ENCODE results near the gene PPP1R37. TPM values are rescaled to one million over a fixed set of nuclear protein-coding genes. Genes with fewer than 3 reads are reported as not detected.

Gene PPP1R37
- total and polyA plus RNA-seq, 2 of the 13 experiments (the other 11 are each of a cell fraction or from before 2014, with no cell fraction given) = 9.0 to 14.3 TPM

DNA sequence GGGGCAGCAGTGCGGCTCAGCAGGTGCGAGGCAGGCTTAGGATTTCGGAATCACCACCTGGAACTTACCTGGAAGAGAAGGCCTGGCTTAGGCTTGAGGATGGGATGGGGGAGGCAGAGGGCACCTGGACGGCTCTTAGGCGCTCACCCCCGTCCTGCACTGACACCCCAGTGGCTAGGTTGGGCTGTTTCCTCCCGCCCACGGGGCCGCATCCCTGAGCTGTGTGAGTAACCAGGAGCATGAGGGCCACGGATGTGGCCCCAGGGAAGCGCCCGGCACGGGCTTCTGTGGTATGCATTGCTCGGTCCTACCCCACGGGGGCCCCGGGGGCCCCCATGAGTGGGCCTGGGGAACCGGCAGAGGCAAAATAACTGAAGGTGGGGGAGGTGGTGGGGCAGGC lies 70.2 kb downstream of the PPP1R37 start:
- Histone ChIP-seq H3K4me2 (ENCODE audit: low read depth, low read length) (no peak overlapping the region), H3K9me3 (ENCODE audit: low read length) (no peaks in the 10 kb centered on the region), H2AFZ (ENCODE audit: low read length) (no peak overlapping the region), H3K9ac (ENCODE audit: insufficient read depth, low read depth, low read length) (no peak overlapping the region), H3K4me3 (replicated peaks in 1 of 3; ENCODE audit: insufficient read depth in 1 of 3, low read depth in 2 of 3, low read length in 3 of 3) (no peak overlapping the region), H3K36me3 (replicated peaks in 1 of 2; ENCODE audit: control insufficient read depth in 1 of 2, insufficient read depth in 2 of 2, low read length in 2 of 2) (no peaks in the 10 kb centered on the region), H3K27ac (ENCODE audit: extremely low read length, insufficient read depth, low read length) (no peak overlapping the region), H4K20me1 (ENCODE audit: insufficient read depth, low read length) (no peaks in the 10 kb centered on the region), H3K4me1 (ENCODE audit: insufficient read depth, low read length) (peaks cover 91% of the 10 kb centered on the region), H3K27me3 (ENCODE audit: control insufficient read depth in 1 of 2, insufficient read depth in 2 of 2, low read length in 2 of 2) (peaks cover 12 to 36% of the 10 kb centered on the region in 2 experiments; a peak in 4 of 5 replicates), H3K79me2 (ENCODE audit: insufficient read depth, low read length) (no peaks in the 10 kb centered on the region)
- DNase-seq (ENCODE audit: low spot score) (no peak), FAIRE-seq (no peak), ATAC-seq (no peak)
- in situ Hi-C loops (cut with HindIII; ENCODE audit: extremely low pct_ligation_motif_present, low pct_unique_long_range_greater_than_20kb) (no loop called here), intact Hi-C loops (cut with micrococcal nuclease; ENCODE audit: unreplicated experiment) (no loop called here)
- BruUV-seq (replicated peaks) = no TSS peak
- ChIA-PET POLR2A (no interaction called here), CTCF (ENCODE audit: low intra/inter-chr PET ratio, low total read pairs) (interaction anchor here (1.8 kb wide), 1 partner anchor 24 kb away, joined by 8 read pairs; no protein-coding TSS in a partner anchor)
- no CpG with 5 or more reads among the region's 17 CpGs for WGBS (ENCODE audit: low lambda C conversion rate)
- TF ChIP-seq RCOR2 (CRISPR knock-in tag; IDR thresholded peaks at IDR 0.05) (no peak), JDP2 (CRISPR knock-in tag; IDR thresholded peaks at IDR 0.05; ENCODE audit: borderline replicate concordance) (no peak), FOXP1 (IDR thresholded peaks at IDR 0.05) (no peak), FOXP1 (CRISPR knock-in tag; IDR thresholded peaks at IDR 0.05) (no peak), CREM (IDR thresholded peaks at IDR 0.05) (no peak), CREM (CRISPR knock-in tag; IDR thresholded peaks at IDR 0.05) (no peak), BRD4 (CRISPR knock-in tag; IDR thresholded peaks at IDR 0.05) (no peak), IKZF1 (IDR thresholded peaks at IDR 0.05) (no peak), ZNF354B (CRISPR knock-in tag; IDR thresholded peaks at IDR 0.05) (no peak), ATM (IDR thresholded peaks at IDR 0.05; ENCODE audit: borderline replicate concordance) (no peak), ZNF629 (CRISPR knock-in tag; conservative IDR thresholded peaks at IDR 0.05) (no peak)
- TF ChIP-seq, protein P1, sequence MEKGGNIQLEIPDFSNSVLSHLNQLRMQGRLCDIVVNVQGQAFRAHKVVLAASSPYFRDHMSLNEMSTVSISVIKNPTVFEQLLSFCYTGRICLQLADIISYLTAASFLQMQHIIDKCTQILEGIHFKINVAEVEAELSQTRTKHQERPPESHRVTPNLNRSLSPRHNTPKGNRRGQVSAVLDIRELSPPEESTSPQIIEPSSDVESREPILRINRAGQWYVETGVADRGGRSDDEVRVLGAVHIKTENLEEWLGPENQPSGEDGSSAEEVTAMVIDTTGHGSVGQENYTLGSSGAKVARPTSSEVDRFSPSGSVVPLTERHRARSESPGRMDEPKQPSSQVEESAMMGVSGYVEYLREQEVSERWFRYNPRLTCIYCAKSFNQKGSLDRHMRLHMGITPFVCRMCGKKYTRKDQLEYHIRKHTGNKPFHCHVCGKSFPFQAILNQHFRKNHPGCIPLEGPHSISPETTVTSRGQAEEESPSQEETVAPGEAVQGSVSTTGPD (CRISPR knock-in tag; IDR thresholded peaks at IDR 0.05) = no peak
- TF ChIP-seq, protein P2, sequence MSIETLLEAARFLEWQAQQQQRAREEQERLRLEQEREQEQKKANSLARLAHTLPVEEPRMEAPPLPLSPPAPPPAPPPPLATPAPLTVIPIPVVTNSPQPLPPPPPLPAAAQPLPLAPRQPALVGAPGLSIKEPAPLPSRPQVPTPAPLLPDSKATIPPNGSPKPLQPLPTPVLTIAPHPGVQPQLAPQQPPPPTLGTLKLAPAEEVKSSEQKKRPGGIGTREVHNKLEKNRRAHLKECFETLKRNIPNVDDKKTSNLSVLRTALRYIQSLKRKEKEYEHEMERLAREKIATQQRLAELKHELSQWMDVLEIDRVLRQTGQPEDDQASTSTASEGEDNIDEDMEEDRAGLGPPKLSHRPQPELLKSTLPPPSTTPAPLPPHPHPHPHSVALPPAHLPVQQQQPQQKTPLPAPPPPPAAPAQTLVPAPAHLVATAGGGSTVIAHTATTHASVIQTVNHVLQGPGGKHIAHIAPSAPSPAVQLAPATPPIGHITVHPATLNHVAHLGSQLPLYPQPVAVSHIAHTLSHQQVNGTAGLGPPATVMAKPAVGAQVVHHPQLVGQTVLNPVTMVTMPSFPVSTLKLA (IDR thresholded peaks at IDR 0.05) = no peak

Measured in HepG2 (cell line).